H1 (cell line): ENCODE data around the gene TMPRSS3. TPM values are rescaled to one million over a fixed set of nuclear protein-coding genes. Genes with fewer than 3 reads are reported as not detected.

ENCODE experiments used
- CTCF ChIA-PET: fragments of 300-600 bp; sonication (Branson Sonifier 250); formaldehyde crosslinking; loops from one replicate; lab custom pipeline; 2021; ENCODE audit not compliant: partially characterized antibody; lab: Charles Lee
- POLR2A ChIA-PET: fragments of 300-600 bp; sonication (Branson Sonifier 250); formaldehyde crosslinking; loops from one replicate; lab custom pipeline; 2021; ENCODE audit warnings: inconsistent platforms; ENCODE audit not compliant: partially characterized antibody; lab: Charles Lee
- DNase-seq, 2 experiments: peaks; one replicate each; pipeline versions ENCODE4 v3.0.0 to v3.0.0-alpha.2; 2010 to 2022; ENCODE audit warnings: low spot score in 2 of 2, low read depth in 1 of 2, mixed read lengths in 1 of 2
- FAIRE-seq: peaks from 2 replicates; lab custom pipeline; 2011; peaks lifted over from hg19 to GRCh38; lab: Jason Lieb, UNC
- H2AFZ ChIP-seq: 2 replicates; pipeline ENCODE4 v1.8.1; 2012; ENCODE audit warnings: low read length, inconsistent platforms
- H2AK5ac ChIP-seq: 2 replicates; pipeline ENCODE4 v1.6.1; 2013; ENCODE audit warnings: low read depth, low read length
- H2BK120ac ChIP-seq: replicated peaks from 2 replicates; pipeline ENCODE3; 2013; ENCODE audit warnings: low read depth, low read length, inconsistent platforms
- H2BK12ac ChIP-seq: 2 replicates; pipeline ENCODE4 v1.6.1; 2013; ENCODE audit warnings: low read depth, low read length
- H2BK15ac ChIP-seq: 2 replicates; pipeline ENCODE4 v1.6.1; 2013; ENCODE audit warnings: low read length
- H2BK20ac ChIP-seq: 2 replicates; pipeline ENCODE4 v1.6.1; 2013; ENCODE audit warnings: low read length
- H2BK5ac ChIP-seq: 2 replicates; pipeline ENCODE4 v1.6.1; 2013; ENCODE audit warnings: low read depth, low read length
- H3K14ac ChIP-seq: 2 replicates; pipeline ENCODE4 v1.6.1; 2013; ENCODE audit warnings: inconsistent platforms; ENCODE audit not compliant: insufficient read length
- H3K18ac ChIP-seq: 2 replicates; pipeline ENCODE4 v1.6.1; 2013; ENCODE audit warnings: low read length; ENCODE audit errors: extremely low read depth
- H3K23ac ChIP-seq: 2 replicates; pipeline ENCODE4 v1.6.1; 2013; ENCODE audit warnings: inconsistent platforms; ENCODE audit not compliant: insufficient read length
- H3K23me2 ChIP-seq: 2 replicates; pipeline ENCODE4 v1.6.1; 2013; ENCODE audit warnings: low read depth, low read length
- H3K27ac ChIP-seq: 2 replicates; pipeline ENCODE4 v1.6.1; 2011; ENCODE audit warnings: low read depth, low read length, inconsistent platforms
- H3K27me3 ChIP-seq, 4 experiments: replicated peaks in 1 of 4; 1 replicate in 1 of 4; 2 replicates in 3 of 4; pipeline versions ENCODE4 v1.6.1 to v1.8.1; 2011 to 2013; ENCODE audit warnings: low read length in 3 of 4, mild to moderate bottlenecking in 3 of 4, inconsistent platforms in 2 of 4, mixed read lengths in 2 of 4, moderate library complexity in 1 of 4; ENCODE audit not compliant: control insufficient read depth in 3 of 4, insufficient read depth in 3 of 4; ENCODE audit errors: extremely low read depth in 1 of 4
- H3K36me3 ChIP-seq, 4 experiments: 2 replicates each; pipeline versions ENCODE4 v1.6.1 to v1.8.1; 2011 to 2013; ENCODE audit warnings: mild to moderate bottlenecking in 4 of 4, low read length in 3 of 4, moderate library complexity in 2 of 4, control low read depth in 1 of 4, inconsistent platforms in 1 of 4; ENCODE audit not compliant: insufficient read depth in 4 of 4, control insufficient read depth in 2 of 4
- H3K4ac ChIP-seq: replicated peaks from 2 replicates; pipeline ENCODE3; 2013; ENCODE audit warnings: low read length, low read depth, mixed read lengths, inconsistent platforms; ENCODE audit not compliant: insufficient read length
- H3K4me1 ChIP-seq, 4 experiments: replicated peaks in 1 of 4; 1 replicate in 1 of 4; 2 replicates in 3 of 4; pipeline versions ENCODE4 v1.6.1 to v1.8.1; 2011 to 2013; ENCODE audit warnings: low read length in 3 of 4, inconsistent platforms in 2 of 4, mixed read lengths in 1 of 4; ENCODE audit not compliant: insufficient read depth in 4 of 4, control insufficient read depth in 3 of 4
- H3K4me2 ChIP-seq, 2 experiments: 2 replicates each; pipeline versions ENCODE4 v1.6.1 to v1.8.1; 2011 to 2013; ENCODE audit warnings: low read depth in 2 of 2, low read length in 2 of 2, control low read depth in 1 of 2, inconsistent platforms in 1 of 2, mild to moderate bottlenecking in 1 of 2; ENCODE audit not compliant: insufficient read depth in 1 of 2
- H3K4me3 ChIP-seq, 4 experiments: fragments of 200-600, 300-600 bp in 1 of 4; sonication (generic), shearing (Covaris generic), sonication (Bioruptor Twin) in 1 of 4; 2 replicates each; pipeline versions ENCODE4 v1.5.1 to v1.8.1; 2011 to 2016; ENCODE audit warnings: low read length in 4 of 4, low read depth in 3 of 4, control low read depth in 2 of 4, inconsistent platforms in 2 of 4, mild to moderate bottlenecking in 2 of 4, mixed read lengths in 1 of 4, moderate library complexity in 1 of 4; ENCODE audit not compliant: insufficient read depth in 2 of 4; ENCODE audit errors: extremely low read depth in 1 of 4
- H3K56ac ChIP-seq: replicated peaks from 2 replicates; pipeline ENCODE3; 2013; ENCODE audit warnings: low read depth, mild to moderate bottlenecking, mixed read lengths, low read length, inconsistent platforms; ENCODE audit not compliant: insufficient read length
- H3K79me1 ChIP-seq: 2 replicates; pipeline ENCODE4 v1.6.1; 2013; ENCODE audit warnings: low read depth, low read length, control low read depth
- H3K79me2 ChIP-seq, 2 experiments: 2 replicates each; pipeline versions ENCODE4 v1.6.1 to v1.8.1; 2012 to 2013; ENCODE audit warnings: low read length in 2 of 2, mild to moderate bottlenecking in 2 of 2, inconsistent platforms in 1 of 2; ENCODE audit not compliant: insufficient read depth in 2 of 2, control insufficient read depth in 1 of 2
- H3K9ac ChIP-seq, 4 experiments: replicated peaks in 1 of 4; 1 replicate in 1 of 4; 2 replicates in 3 of 4; pipeline versions ENCODE4 v1.6.1 to v1.8.1; 2011 to 2013; ENCODE audit warnings: low read depth in 3 of 4, low read length in 3 of 4, control low read depth in 2 of 4, mild to moderate bottlenecking in 2 of 4, moderate library complexity in 2 of 4, inconsistent platforms in 1 of 4; ENCODE audit errors: extremely low read depth in 1 of 4
- H3K9me3 ChIP-seq, 2 experiments: 2 replicates each; pipeline versions ENCODE4 v1.6.1 to v1.8.1; 2012 to 2013; ENCODE audit warnings: mild to moderate bottlenecking in 2 of 2, moderate library complexity in 2 of 2, control low read depth in 1 of 2, inconsistent platforms in 1 of 2, low read depth in 1 of 2, low read length in 1 of 2, mixed read lengths in 1 of 2; ENCODE audit not compliant: insufficient read depth in 2 of 2
- H4K20me1 ChIP-seq, 2 experiments: replicated peaks in 1 of 2; 2 replicates each; pipeline versions ENCODE3 to v1.8.1; 2011 to 2013; ENCODE audit warnings: inconsistent platforms in 2 of 2, low read length in 2 of 2, mild to moderate bottlenecking in 1 of 2; ENCODE audit not compliant: insufficient read depth in 2 of 2, control insufficient read depth in 1 of 2
- H4K5ac ChIP-seq: 2 replicates; pipeline ENCODE4 v1.6.1; 2013; ENCODE audit warnings: low read length, low read depth, mixed read lengths, inconsistent platforms; ENCODE audit not compliant: insufficient read length
- H4K8ac ChIP-seq: 2 replicates; pipeline ENCODE4 v1.8.0; 2013; ENCODE audit warnings: mild to moderate bottlenecking, moderate library complexity, low read length, inconsistent platforms; ENCODE audit not compliant: insufficient read depth; ENCODE audit errors: extremely low read depth
- H4K91ac ChIP-seq: replicated peaks from 2 replicates; pipeline ENCODE3; 2013; ENCODE audit warnings: low read length, mixed read lengths, inconsistent platforms; ENCODE audit not compliant: insufficient read length
- WGBS, 2 experiments: shearing (Covaris generic) in 1 of 2; methylation state at CpG; one replicate each; pipeline versions ENCODE4 v1.1.6 to v1.1.7; 2013 to 2015; ENCODE audit warnings: low lambda C conversion rate in 2 of 2, mixed read lengths in 2 of 2, inconsistent platforms in 1 of 2, low coverage in 1 of 2, missing lambda C conversion rate in 1 of 2; ENCODE audit not compliant: insufficient replicate concordance in 2 of 2, insufficient coverage in 1 of 2, insufficient read length in 1 of 2; ENCODE audit errors: extremely low coverage in 1 of 2, missing lambda C conversion rate in 1 of 2; 5-methylcytosine and 5-hydroxymethylcytosine counted together
- polyA plus RNA-seq, 7 experiments: library from polyadenylated mRNA; depleted of rRNA in 3 of 7; stranded (reverse) in 5 of 7; unstranded in 2 of 7; fragments of >200 nt in 5 of 7; fragments of 200-250 nt in 2 of 7; gene quantifications; 1 replicate in 5 of 7; 2 replicates in 1 of 7; 4 replicates in 1 of 7; pipeline versions ENCODE4 v1.2.1 to v1.2.3, GENCODE V29; 2011 to 2013; ENCODE audit warnings: missing spikeins in 2 of 7, mixed read lengths in 2 of 7
- total RNA-seq: library from RNA; stranded (reverse); fragmentation: NEBNext Ultra II Directional; extraction: Animal tissue kit (Norgen Biotek cat#: 25700); gene quantifications from 2 replicates; pipeline ENCODE4 v1.2.1, GENCODE V29; 2021

The TMPRSS3 gene
- total and polyA plus RNA-seq, 2 of the 8 experiments (the other 6 are each of a cell fraction or from before 2014, with no cell fraction given), result 0.38 TPM; not detected in 1

DNA sequence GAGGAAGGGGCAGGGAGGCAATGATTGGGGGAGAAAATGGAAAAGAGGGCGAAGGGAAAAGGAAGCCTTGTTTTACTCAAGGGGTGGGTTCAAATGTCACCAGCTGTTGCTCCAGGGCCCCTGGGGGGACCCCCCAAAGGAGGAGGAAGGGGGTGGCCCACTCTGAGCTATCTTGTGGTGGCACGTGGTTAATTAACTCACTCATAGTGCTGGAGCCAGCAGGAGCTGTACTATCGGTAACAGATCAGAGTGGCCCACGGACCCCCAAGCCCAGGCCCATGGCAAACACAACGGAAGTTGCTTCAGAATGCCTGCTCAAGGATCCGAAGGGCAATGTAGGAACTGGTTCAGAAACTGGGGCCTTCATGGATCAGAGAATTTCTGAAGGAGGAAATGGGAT is 52.3 kb downstream of the TMPRSS3 start:
- H3K79me2 ChIP-seq, result no peaks in the 10 kb centered on the region
- no peak overlapping the region for H2BK12ac ChIP-seq
- H4K8ac ChIP-seq, result no peak overlapping the region
- H3K27ac ChIP-seq, result no peak overlapping the region
- ChIA-PET POLR2A (no interaction called here), CTCF (interaction anchor here (0.6 to 11.6 kb wide), 4 partner anchors 24 to 375 kb away, joined by 3 to 137 read pairs (median 4); partner anchors contain the start of gene TFF3)
- H3K14ac ChIP-seq, result no peak overlapping the region
- H3K36me3 ChIP-seq, result no peaks in the 10 kb centered on the region
- H3K4ac ChIP-seq, result no peak overlapping the region
- no peak overlapping the region for H3K4me2 ChIP-seq
- H3K27me3 ChIP-seq, result no peaks in the 10 kb centered on the region
- no peak for FAIRE-seq
- H3K79me1 ChIP-seq, result no peaks in the 10 kb centered on the region
- no peak overlapping the region for H3K18ac ChIP-seq
- 91% methylated on average over 6 of the region's 6 CpGs; no CpG with 5 or more reads in 1 of the 2 experiments for WGBS, 2 experiments
- no peak overlapping the region for H2BK120ac ChIP-seq
- H2BK15ac ChIP-seq, result no peak overlapping the region
- H3K56ac ChIP-seq, result no peak overlapping the region
- H2AFZ ChIP-seq, result no peak overlapping the region
- no peak overlapping the region for H2BK5ac ChIP-seq
- no peaks in the 10 kb centered on the region for H3K23me2 ChIP-seq
- DNase-seq, result no peak
- H2BK20ac ChIP-seq, result no peak overlapping the region
- H4K20me1 ChIP-seq, result no peaks in the 10 kb centered on the region
- no peak overlapping the region for H2AK5ac ChIP-seq
- H3K9me3 ChIP-seq, result no peaks in the 10 kb centered on the region
- H3K23ac ChIP-seq, result no peak overlapping the region
- no peak overlapping the region for H3K9ac ChIP-seq
- peaks cover 0 to 4% (median under 1%) of the 10 kb centered on the region in 4 experiments; a peak in 3 of 7 replicates for H3K4me1 ChIP-seq
- no peak overlapping the region for H4K91ac ChIP-seq
- H4K5ac ChIP-seq, result no peak overlapping the region
- no peak overlapping the region for H3K4me3 ChIP-seq
